GM12878 (cell line): Measurements from ENCODE around the gene MTMR3. TPM values are rescaled to one million over a fixed set of nuclear protein-coding genes. Genes with fewer than 3 reads are reported as not detected.

ENCODE experiments used
- ATAC-seq: fragments of 200-7000 bp; cut with Tn5 transposase; 3 replicates; pipeline ENCODE4 v1.9.1; 2020; ENCODE audit warnings: mild to moderate bottlenecking, moderate library complexity
- BruUV-seq: library from RNA; stranded (reverse); fragments of 400-500 nt; replicated peaks from 2 replicates; lab custom pipeline; 2021; lab: Mats Ljungman, UMichigan
- CTCF ChIA-PET: fragments of 300-600 bp; sonication (Branson Sonifier 250); formaldehyde crosslinking; extraction: SDS; loops from one replicate; lab custom pipeline; 2021; ENCODE audit warnings: inconsistent platforms; lab: Yijun Ruan, JAX
- POLR2A ChIA-PET: fragments of 350-600 bp; formaldehyde crosslinking; extraction: SDS; loops from one replicate; lab custom pipeline; 2021; ENCODE audit warnings: inconsistent platforms; lab: Charles Lee
- RAD21 ChIA-PET: fragments of 300-600 bp; sonication (Branson Sonifier 250); formaldehyde crosslinking; loops from one replicate; lab custom pipeline; 2023; ENCODE audit warnings: antibody characterized with exemption; ENCODE audit not compliant: unreplicated experiment; lab: Charles Lee
- SMC1A ChIA-PET: fragments of 300-600 bp; sonication (Branson Sonifier 250); formaldehyde crosslinking; loops from one replicate; lab custom pipeline; 2023; ENCODE audit not compliant: unreplicated experiment, uncharacterized antibody; lab: Charles Lee
- DNase-seq: peaks from one replicate; pipeline ENCODE4 v3.0.0-alpha.2; 2011; ENCODE audit warnings: low read depth, low spot score
- FAIRE-seq: peaks from 3 replicates; lab custom pipeline; 2011; peaks lifted over from hg19 to GRCh38; lab: Jason Lieb, UNC
- H2AFZ ChIP-seq: 2 replicates; pipeline ENCODE4 v1.6.0; 2011; ENCODE audit warnings: low read depth, low read length, control low read depth; ENCODE audit not compliant: control insufficient read depth
- H3K27ac ChIP-seq: 2 replicates; pipeline ENCODE4 v1.5.1; 2011; ENCODE audit warnings: control low read depth; ENCODE audit not compliant: control insufficient read depth, insufficient read depth
- H3K27me3 ChIP-seq, 2 experiments: replicated peaks in 1 of 2; 2 replicates each; pipeline versions ENCODE4 v1.6.0 to v1.6.1; 2011; ENCODE audit warnings: low read length in 1 of 2; ENCODE audit not compliant: control insufficient read depth in 2 of 2, insufficient read depth in 2 of 2
- H3K36me3 ChIP-seq, 2 experiments: 2 replicates each; pipeline ENCODE4 v1.5.1; 2011; ENCODE audit warnings: low read length in 1 of 2; ENCODE audit not compliant: control insufficient read depth in 2 of 2, insufficient read depth in 2 of 2
- H3K4me1 ChIP-seq: 2 replicates; pipeline ENCODE4 v1.6.1; 2011; ENCODE audit warnings: mild to moderate bottlenecking, low read length, moderate library complexity, mixed read lengths; ENCODE audit not compliant: control insufficient read depth, insufficient read depth
- H3K4me2 ChIP-seq: 2 replicates; pipeline ENCODE4 v1.6.0; 2011; ENCODE audit warnings: control low read depth; ENCODE audit not compliant: control insufficient read depth, insufficient read depth
- H3K4me3 ChIP-seq: fragments of 200-600 bp; sonication (generic); 2 replicates; pipeline ENCODE4 v1.5.1; 2016
- H3K79me2 ChIP-seq: 2 replicates; pipeline ENCODE4 v1.6.0; 2011; ENCODE audit warnings: low read length; ENCODE audit not compliant: control insufficient read depth, insufficient read depth
- H3K9ac ChIP-seq: 2 replicates; pipeline ENCODE4 v1.8.0; 2011; ENCODE audit warnings: low read length, control low read depth, mixed read lengths; ENCODE audit not compliant: control insufficient read depth, insufficient read depth
- H3K9me3 ChIP-seq: replicated peaks from 3 replicates; pipeline ENCODE4 v1.5.1; 2011; ENCODE audit warnings: mild to moderate bottlenecking, low read length; ENCODE audit not compliant: control insufficient read depth, insufficient read depth
- H4K20me1 ChIP-seq: 2 replicates; pipeline ENCODE4 v1.6.0; 2011; ENCODE audit not compliant: control insufficient read depth, insufficient read depth
- CHD1 ChIP-seq: IDR thresholded peaks from 2 replicates; pipeline ENCODE4 v1.6.1; 2012; ENCODE audit warnings: low read depth, low read length, improper control_type of control experiment
- EED ChIP-seq: sonication (generic); IDR thresholded peaks from 2 replicates; pipeline ENCODE4 v1.6.1; 2016; ENCODE audit warnings: antibody characterized with exemption, low read depth
- EP300 ChIP-seq, 2 experiments: fragments of 150-350 bp in 1 of 2; IDR thresholded peaks; 2 replicates each; pipeline ENCODE4 v1.6.1; 2011 to 2012; ENCODE audit warnings: low read depth in 2 of 2, low read length in 2 of 2, borderline replicate concordance in 1 of 2, improper control_type of control experiment in 1 of 2, inconsistent platforms in 1 of 2; ENCODE audit not compliant: control insufficient read depth in 1 of 2
- IRF4 ChIP-seq: IDR thresholded peaks from 2 replicates; pipeline ENCODE4 v1.6.1; 2011; ENCODE audit warnings: low read depth, low read length
- SRF ChIP-seq, 2 experiments: IDR thresholded peaks; 2 replicates each; pipeline ENCODE4 v1.6.1; 2011; ENCODE audit warnings: low read depth in 2 of 2, low read length in 2 of 2, mild to moderate bottlenecking in 1 of 2, moderate library complexity in 1 of 2
- ZBTB4 ChIP-seq: fragments of 450-650 bp; formaldehyde crosslinking; IDR thresholded peaks from 2 replicates; pipeline ENCODE4 v1.4.0; 2022; ENCODE audit warnings: mild to moderate bottlenecking, moderate library complexity
- ZNF217 ChIP-seq: fragments of 450-650 bp; IDR thresholded peaks from 2 replicates; pipeline ENCODE4 v1.6.1; 2017; ENCODE audit warnings: antibody characterized with exemption, mild to moderate bottlenecking
- WGBS: methylation state at CpG from one replicate; pipeline ENCODE4 v1.1.6; 2016; ENCODE audit warnings: low lambda C conversion rate; ENCODE audit not compliant: insufficient replicate concordance, insufficient coverage; ENCODE audit errors: missing lambda C conversion rate; 5-methylcytosine and 5-hydroxymethylcytosine counted together
- in situ Hi-C: fragments of 300-500 bp; cut with MboI; formaldehyde crosslinking; loops from 9 replicates; pipeline ENCODE4 v1.14.3; 2018; ENCODE audit warnings: mixed read lengths
- intact Hi-C: fragments of 100-400 bp; cut with micrococcal nuclease; formaldehyde crosslinking; loops from one replicate; pipeline ENCODE4 v1.14.2; 2022; ENCODE audit not compliant: unreplicated experiment
- polyA plus RNA-seq, 11 experiments: library from polyadenylated mRNA; depleted of rRNA in 4 of 11; unstranded in 6 of 11; stranded (reverse) in 5 of 11; fragments of >200 nt; fragmentation: Nextera tagmentation in 4 of 11; fragmentation: Illumina TruSeq in 1 of 11; extraction: Ambion mirVana in 4 of 11; extraction: Trizol in 1 of 11; gene quantifications; 1 replicate in 1 of 11; 2 replicates in 10 of 11; pipeline versions ENCODE4 v1.2.1 to v1.2.3, GENCODE V29; 2011 to 2016; ENCODE audit warnings: inconsistent platforms in 2 of 11, missing spikeins in 2 of 11, low read depth in 1 of 11
- total RNA-seq, 4 experiments: library from RNA; depleted of rRNA in 3 of 4; stranded (reverse); fragments of >200 nt in 3 of 4; fragmentation: Illumina TruSeq in 1 of 4; extraction: Trizol in 1 of 4; gene quantifications; 2 replicates each; pipeline versions ENCODE4 v1.2.1 to v1.2.3, GENCODE V29; 2013 to 2021

Gene MTMR3
- total and polyA plus RNA-seq, 10 of the 15 experiments (the other 5 are each of a cell fraction or from before 2014, with no cell fraction given) = 1.4 to 23.7 (median 10.6) TPM

GRCh38 chr22:29885610-29886009 is 2.6 kb downstream of the MTMR3 start:
- intact Hi-C loops = loop anchor here (10.0 kb wide), 1 partner anchor 99 kb away; no protein-coding TSS in a partner anchor
- H3K4me3 ChIP-seq = 0 out of 2 replicates have a peak overlapping the region, but pooled peaks have one; percentile 8
- H3K79me2 ChIP-seq = peaks cover 34% of the 10 kb centered on the region
- H3K9ac ChIP-seq = no peak overlapping the region
- no peaks in the 10 kb centered on the region for H3K27me3 ChIP-seq
- H3K4me1 ChIP-seq = no peaks in the 10 kb centered on the region
- no peaks in the 10 kb centered on the region for H4K20me1 ChIP-seq
- CTCF ChIA-PET = interaction anchor here (1.2 to 1.5 kb wide), 2 partner anchors 120 to 203 kb away, joined by 3 read pairs; no protein-coding TSS in a partner anchor
- no peaks in the 10 kb centered on the region for H3K9me3 ChIP-seq
- POLR2A ChIA-PET = no interaction called here
- SMC1A ChIA-PET = no interaction called here
- H3K4me2 ChIP-seq = no peak overlapping the region
- no peak overlapping the region for H3K27ac ChIP-seq
- FAIRE-seq (no peak), DNase-seq (no peak), ATAC-seq (no peak)
- H2AFZ ChIP-seq = no peak overlapping the region
- RAD21 ChIA-PET = no interaction called here
- TF ChIP-seq ZBTB4 (CRISPR knock-in tag) (no peak), EP300 (IDR thresholded peaks at IDR 0.05; ENCODE audit: borderline replicate concordance in 1 of 2, control insufficient read depth in 1 of 2, low read depth in 2 of 2, low read length in 2 of 2) (no peak), IRF4 (no peak), ZNF217 (no peak), SRF (IDR thresholded peaks at IDR 0.05; ENCODE audit: low read depth in 2 of 2, low read length in 2 of 2) (no peak), EED (no peak), CHD1 (no peak)
- TF ChIP-seq, all 136 proteins: peak for 0
- H3K36me3 ChIP-seq = no peaks in the 10 kb centered on the region
- BruUV-seq = no TSS peak
- 62% methylated on average over 4 of the region's 4 CpGs for WGBS
- in situ Hi-C loops = no loop called here
